GM12878 (cell line): ENCODE results near the gene ZNF229. TPM values are rescaled to one million over a fixed set of nuclear protein-coding genes. Genes with fewer than 3 reads are reported as not detected.
A peak's percentile ranks its signal among the peaks of the same experiment; 100 is the strongest.

Experiments
- ATAC-seq: fragments of 200-7000 bp; cut with Tn5 transposase; 3 replicates; pipeline ENCODE4 v1.9.1; 2020; ENCODE audit warnings: mild to moderate bottlenecking, moderate library complexity
- Bru-seq: library from RNA; stranded (reverse); fragments of 400-500 nt; gene quantifications from one replicate; lab custom pipeline; 2021; lab: Mats Ljungman, UMichigan
- BruChase-seq, 2 experiments: library from RNA; stranded (reverse); fragments of 400-500 nt; gene quantifications; one replicate each; lab custom pipeline; 2021; lab: Mats Ljungman, UMichigan
- BruUV-seq: library from RNA; stranded (reverse); fragments of 400-500 nt; replicated peaks from 2 replicates; lab custom pipeline; 2021; lab: Mats Ljungman, UMichigan
- CTCF ChIA-PET: fragments of 300-600 bp; sonication (Branson Sonifier 250); formaldehyde crosslinking; extraction: SDS; loops from one replicate; lab custom pipeline; 2021; ENCODE audit warnings: inconsistent platforms; lab: Yijun Ruan, JAX
- POLR2A ChIA-PET: fragments of 350-600 bp; formaldehyde crosslinking; extraction: SDS; loops from one replicate; lab custom pipeline; 2021; ENCODE audit warnings: inconsistent platforms; lab: Charles Lee
- RAD21 ChIA-PET: fragments of 300-600 bp; sonication (Branson Sonifier 250); formaldehyde crosslinking; loops from one replicate; lab custom pipeline; 2023; ENCODE audit warnings: antibody characterized with exemption; ENCODE audit not compliant: unreplicated experiment; lab: Charles Lee
- SMC1A ChIA-PET: fragments of 300-600 bp; sonication (Branson Sonifier 250); formaldehyde crosslinking; loops from one replicate; lab custom pipeline; 2023; ENCODE audit not compliant: unreplicated experiment, uncharacterized antibody; lab: Charles Lee
- DNase-seq: peaks from one replicate; pipeline ENCODE4 v3.0.0-alpha.2; 2011; ENCODE audit warnings: low read depth, low spot score
- FAIRE-seq: peaks from 3 replicates; lab custom pipeline; 2011; peaks lifted over from hg19 to GRCh38; lab: Jason Lieb, UNC
- H2AFZ ChIP-seq: 2 replicates; pipeline ENCODE4 v1.6.0; 2011; ENCODE audit warnings: low read depth, low read length, control low read depth; ENCODE audit not compliant: control insufficient read depth
- H3K27ac ChIP-seq: 2 replicates; pipeline ENCODE4 v1.5.1; 2011; ENCODE audit warnings: control low read depth; ENCODE audit not compliant: control insufficient read depth, insufficient read depth
- H3K27me3 ChIP-seq, 2 experiments: replicated peaks in 1 of 2; 2 replicates each; pipeline versions ENCODE4 v1.6.0 to v1.6.1; 2011; ENCODE audit warnings: low read length in 1 of 2; ENCODE audit not compliant: control insufficient read depth in 2 of 2, insufficient read depth in 2 of 2
- H3K36me3 ChIP-seq, 2 experiments: 2 replicates each; pipeline ENCODE4 v1.5.1; 2011; ENCODE audit warnings: low read length in 1 of 2; ENCODE audit not compliant: control insufficient read depth in 2 of 2, insufficient read depth in 2 of 2
- H3K4me1 ChIP-seq: 2 replicates; pipeline ENCODE4 v1.6.1; 2011; ENCODE audit warnings: mild to moderate bottlenecking, low read length, moderate library complexity, mixed read lengths; ENCODE audit not compliant: control insufficient read depth, insufficient read depth
- H3K4me2 ChIP-seq: 2 replicates; pipeline ENCODE4 v1.6.0; 2011; ENCODE audit warnings: control low read depth; ENCODE audit not compliant: control insufficient read depth, insufficient read depth
- H3K4me3 ChIP-seq: fragments of 200-600 bp; sonication (generic); 2 replicates; pipeline ENCODE4 v1.5.1; 2016
- H3K79me2 ChIP-seq: 2 replicates; pipeline ENCODE4 v1.6.0; 2011; ENCODE audit warnings: low read length; ENCODE audit not compliant: control insufficient read depth, insufficient read depth
- H3K9ac ChIP-seq: 2 replicates; pipeline ENCODE4 v1.8.0; 2011; ENCODE audit warnings: low read length, control low read depth, mixed read lengths; ENCODE audit not compliant: control insufficient read depth, insufficient read depth
- H3K9me3 ChIP-seq: replicated peaks from 3 replicates; pipeline ENCODE4 v1.5.1; 2011; ENCODE audit warnings: mild to moderate bottlenecking, low read length; ENCODE audit not compliant: control insufficient read depth, insufficient read depth
- H4K20me1 ChIP-seq: 2 replicates; pipeline ENCODE4 v1.6.0; 2011; ENCODE audit not compliant: control insufficient read depth, insufficient read depth
- CREB1 ChIP-seq: IDR thresholded peaks from 2 replicates; pipeline ENCODE4 v1.6.1; 2012; ENCODE audit warnings: low read depth, mild to moderate bottlenecking, inconsistent platforms
- CREM ChIP-seq: IDR thresholded peaks from 2 replicates; pipeline ENCODE4 v1.6.1; 2014; ENCODE audit warnings: antibody characterized with exemption, low read depth
- GABPA ChIP-seq: IDR thresholded peaks from 2 replicates; pipeline ENCODE4 v1.6.1; 2014; ENCODE audit warnings: antibody characterized with exemption, low read depth, mild to moderate bottlenecking, inconsistent platforms
- HCFC1 ChIP-seq: fragments of 150-350 bp; IDR thresholded peaks from 2 replicates; pipeline ENCODE4 v1.6.1; 2014; ENCODE audit warnings: low read length
- JUND ChIP-seq: IDR thresholded peaks from 2 replicates; pipeline ENCODE4 v1.6.1; 2012; ENCODE audit warnings: low read depth, mild to moderate bottlenecking, low read length, improper control_type of control experiment, moderate library complexity
- MTA2 ChIP-seq: fragments of 450-650 bp; IDR thresholded peaks from 2 replicates; pipeline ENCODE4 v1.6.1; 2016; ENCODE audit warnings: low read depth, mild to moderate bottlenecking, moderate library complexity
- NFYA ChIP-seq: IDR thresholded peaks from 2 replicates; pipeline ENCODE4 v1.6.1; 2011; ENCODE audit warnings: low read depth, mild to moderate bottlenecking, low read length, improper control_type of control experiment, borderline replicate concordance
- PAX5 ChIP-seq: IDR thresholded peaks from 2 replicates; pipeline ENCODE4 v1.6.1; 2011; ENCODE audit warnings: low read depth, low read length, borderline replicate concordance
- SIX5 ChIP-seq: IDR thresholded peaks from 2 replicates; pipeline ENCODE4 v1.6.1; 2011; ENCODE audit warnings: mild to moderate bottlenecking, low read depth, low read length, moderate library complexity; ENCODE audit not compliant: severe bottlenecking
- ZNF384 ChIP-seq: IDR thresholded peaks from 2 replicates; pipeline ENCODE4 v1.6.1; 2012; ENCODE audit warnings: low read depth, mild to moderate bottlenecking, low read length, improper control_type of control experiment, borderline replicate concordance
- WGBS: methylation state at CpG from one replicate; pipeline ENCODE4 v1.1.6; 2016; ENCODE audit warnings: low lambda C conversion rate; ENCODE audit not compliant: insufficient replicate concordance, insufficient coverage; ENCODE audit errors: missing lambda C conversion rate; 5-methylcytosine and 5-hydroxymethylcytosine counted together
- in situ Hi-C: fragments of 300-500 bp; cut with MboI; formaldehyde crosslinking; loops from 9 replicates; pipeline ENCODE4 v1.14.3; 2018; ENCODE audit warnings: mixed read lengths
- intact Hi-C: fragments of 100-400 bp; cut with micrococcal nuclease; formaldehyde crosslinking; loops from one replicate; pipeline ENCODE4 v1.14.2; 2022; ENCODE audit not compliant: unreplicated experiment
- long read RNA-seq, 2 experiments: library from polyadenylated mRNA; unstranded; transcript quantifications; one replicate each; pipeline ENCODE4 v2.0.0, GENCODE V29; 2019 to 2020
- polyA minus RNA-seq, 3 experiments: library from RNA; depleted of rRNA, polyadenylated mRNA; stranded (reverse); fragments of >200 nt; gene quantifications; 2 replicates each; pipeline ENCODE4 v1.2.3, GENCODE V29; 2011
- polyA plus RNA-seq, 11 experiments: library from polyadenylated mRNA; depleted of rRNA in 4 of 11; unstranded in 6 of 11; stranded (reverse) in 5 of 11; fragments of >200 nt; fragmentation: Nextera tagmentation in 4 of 11; fragmentation: Illumina TruSeq in 1 of 11; extraction: Ambion mirVana in 4 of 11; extraction: Trizol in 1 of 11; gene quantifications; 1 replicate in 1 of 11; 2 replicates in 10 of 11; pipeline versions ENCODE4 v1.2.1 to v1.2.3, GENCODE V29; 2011 to 2016; ENCODE audit warnings: inconsistent platforms in 2 of 11, missing spikeins in 2 of 11, low read depth in 1 of 11
- total RNA-seq, 4 experiments: library from RNA; depleted of rRNA in 3 of 4; stranded (reverse); fragments of >200 nt in 3 of 4; fragmentation: Illumina TruSeq in 1 of 4; extraction: Trizol in 1 of 4; gene quantifications; 2 replicates each; pipeline versions ENCODE4 v1.2.1 to v1.2.3, GENCODE V29; 2013 to 2021
- TF ChIP-seq, protein P1 (sequence below): fragments of 450-650 bp; IDR thresholded peaks from 2 replicates; pipeline ENCODE4 v1.6.1; 2016; ENCODE audit warnings: mild to moderate bottlenecking, moderate library complexity, borderline replicate concordance

Gene ZNF229
- not detected in 2 replicates for total RNA-seq (2013; cell fraction: nucleolus; rRNA removed)
- 0.11 and 0.23 TPM in 2 replicates for total RNA-seq (2014; rRNA removed)
- total RNA-seq (2014; rRNA removed; fragmentation: Illumina TruSeq; extraction: Trizol), result 0.04 and 0.09 TPM in 2 replicates
- total RNA-seq (2021), result 0.05 and 0.15 TPM in 2 replicates
- 0.45 TPM for polyA plus RNA-seq (2011; ENCODE audit: low read depth)
- 0.09 and 0.14 TPM in 2 replicates for polyA plus RNA-seq (2011; rRNA removed)
- 0.01 and 0.18 TPM in 2 replicates for polyA plus RNA-seq (2011; cell fraction: cytosol; rRNA removed)
- polyA plus RNA-seq (2011; cell fraction: nucleus; rRNA removed), result 0.12 and 0.18 TPM in 2 replicates
- polyA plus RNA-seq (2012), result 0.22 and 0.77 TPM in 2 replicates
- polyA plus RNA-seq (2014; fragmentation: Illumina TruSeq; extraction: Trizol), result 0.05 and 0.18 TPM in 2 replicates
- polyA plus RNA-seq (2014; fragmentation: Nextera tagmentation; extraction: Ambion mirVana), result under 1 TPM in 1 of 2 experiments, not detected in 1; 0.07 TPM
- polyA plus RNA-seq (2014; rRNA removed), result 0.04 and 0.37 TPM in 2 replicates
- polyA plus RNA-seq (2016; fragmentation: Nextera tagmentation; extraction: Ambion mirVana), result under 1 TPM; 0.14 to 0.24 TPM
- 0.15 TPM in 1 of 2 replicates, not detected in the other for polyA minus RNA-seq (2011; rRNA and poly(A)+ RNA removed)
- polyA minus RNA-seq (2011; cell fraction: cytosol; rRNA and poly(A)+ RNA removed), result not detected in 2 replicates
- 0.12 TPM in 1 of 2 replicates, not detected in the other for polyA minus RNA-seq (2011; cell fraction: nucleus; rRNA and poly(A)+ RNA removed)
- Bru-seq, nascent RNA, result percentile 16 among the genes with signal in this experiment
- BruChase-seq, experiment 1, labeled RNA remaining after a 6-hour chase, result percentile 20 among the genes with signal in this experiment
- percentile 27 among the genes with signal in this experiment for BruChase-seq, experiment 2, labeled RNA remaining after a 2-hour chase
- long read RNA-seq, experiment 1, result 0 reads
- long read RNA-seq, experiment 2, result 0 reads

DNA sequence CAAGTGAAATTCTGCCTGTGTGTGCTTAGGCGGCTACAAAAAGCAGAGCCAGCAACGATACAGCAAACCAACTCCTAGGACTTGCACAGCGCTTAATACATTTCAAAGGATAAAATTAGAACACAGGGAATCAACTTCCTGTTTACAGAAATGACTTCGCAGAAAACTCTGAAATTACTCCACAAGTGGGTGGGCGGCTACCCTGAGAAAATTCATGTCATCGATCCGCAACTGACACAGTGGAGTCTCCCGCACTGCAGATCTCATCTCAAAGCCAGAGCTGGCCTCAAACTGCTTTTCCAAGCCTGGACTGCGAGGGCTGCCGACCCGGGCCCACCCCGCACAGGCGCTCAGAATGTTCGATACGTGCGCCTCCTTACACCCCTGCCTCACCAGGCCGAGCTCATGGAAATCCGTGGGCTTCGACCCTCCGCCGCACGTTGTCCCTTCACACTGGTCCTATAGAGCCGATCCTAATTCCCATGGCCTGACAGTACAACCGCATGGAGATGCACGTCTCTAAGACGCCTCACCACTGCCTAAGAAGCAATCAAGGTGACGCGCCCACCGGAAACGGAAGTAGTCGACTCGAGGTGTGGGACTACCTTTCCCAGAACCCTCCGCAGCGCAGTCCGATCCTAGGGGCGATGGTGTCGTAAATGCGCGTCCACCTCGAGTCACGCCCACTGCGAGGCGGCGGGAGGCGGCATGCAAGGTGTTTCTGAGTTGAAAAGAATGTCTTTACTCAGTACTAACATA, at the start of gene ZNF229:
Gene ZNF229, minus strand, starts transcription at position 557 of the 759 bp plus-strand sequence. CDS start 5,625 bp downstream, outside the sequence.
- SMC1A ChIA-PET, result no interaction called here
- Histone ChIP-seq H3K79me2 (no peaks in the 10 kb centered on the region), H3K9me3 (peaks cover 7% of the 10 kb centered on the region; the same call in 2 of the 3 replicates), H2AFZ (peak within 1 kb of the TSS; percentile 79), H3K4me2 (peak within 1 kb of the TSS; percentile 55)
- DNase-seq, result no peak
- TF ChIP-seq NFYA, result no peak
- TF ChIP-seq ZNF384, result no peak
- peak; percentile 83 for TF ChIP-seq GABPA
- peak; percentile 72; the same call in 1 of the 2 replicates for TF ChIP-seq CREB1
- TF ChIP-seq, protein P1, sequence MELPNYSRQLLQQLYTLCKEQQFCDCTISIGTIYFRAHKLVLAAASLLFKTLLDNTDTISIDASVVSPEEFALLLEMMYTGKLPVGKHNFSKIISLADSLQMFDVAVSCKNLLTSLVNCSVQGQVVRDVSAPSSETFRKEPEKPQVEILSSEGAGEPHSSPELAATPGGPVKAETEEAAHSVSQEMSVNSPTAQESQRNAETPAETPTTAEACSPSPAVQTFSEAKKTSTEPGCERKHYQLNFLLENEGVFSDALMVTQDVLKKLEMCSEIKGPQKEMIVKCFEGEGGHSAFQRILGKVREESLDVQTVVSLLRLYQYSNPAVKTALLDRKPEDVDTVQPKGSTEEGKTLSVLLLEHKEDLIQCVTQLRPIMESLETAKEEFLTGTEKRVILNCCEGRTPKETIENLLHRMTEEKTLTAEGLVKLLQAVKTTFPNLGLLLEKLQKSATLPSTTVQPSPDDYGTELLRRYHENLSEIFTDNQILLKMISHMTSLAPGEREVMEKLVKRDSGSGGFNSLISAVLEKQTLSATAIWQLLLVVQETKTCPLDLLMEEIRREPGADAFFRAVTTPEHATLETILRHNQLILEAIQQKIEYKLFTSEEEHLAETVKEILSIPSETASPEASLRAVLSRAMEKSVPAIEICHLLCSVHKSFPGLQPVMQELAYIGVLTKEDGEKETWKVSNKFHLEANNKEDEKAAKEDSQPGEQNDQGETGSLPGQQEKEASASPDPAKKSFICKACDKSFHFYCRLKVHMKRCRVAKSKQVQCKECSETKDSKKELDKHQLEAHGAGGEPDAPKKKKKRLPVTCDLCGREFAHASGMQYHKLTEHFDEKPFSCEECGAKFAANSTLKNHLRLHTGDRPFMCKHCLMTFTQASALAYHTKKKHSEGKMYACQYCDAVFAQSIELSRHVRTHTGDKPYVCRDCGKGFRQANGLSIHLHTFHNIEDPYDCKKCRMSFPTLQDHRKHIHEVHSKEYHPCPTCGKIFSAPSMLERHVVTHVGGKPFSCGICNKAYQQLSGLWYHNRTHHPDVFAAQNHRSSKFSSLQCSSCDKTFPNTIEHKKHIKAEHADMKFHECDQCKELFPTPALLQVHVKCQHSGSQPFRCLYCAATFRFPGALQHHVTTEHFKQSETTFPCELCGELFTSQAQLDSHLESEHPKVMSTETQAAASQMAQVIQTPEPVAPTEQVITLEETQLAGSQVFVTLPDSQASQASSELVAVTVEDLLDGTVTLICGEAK, result peak; percentile 51; the same call in 1 of the 2 replicates
- TF ChIP-seq SIX5, result peak; percentile 64
- no peak for TF ChIP-seq PAX5
- 0 out of 2 replicates have a peak, but pooled peaks have one; percentile 24 for TF ChIP-seq CREM
- TF ChIP-seq JUND, result no peak
- TF ChIP-seq MTA2, result no peak
- TF ChIP-seq HCFC1, result peak; percentile 31; the same call in 1 of the 2 replicates
- TF ChIP-seq, all 136 proteins: peak for 6
- FAIRE-seq, result no peak
- no peaks in the 10 kb centered on the region for H3K27me3 ChIP-seq
- intact Hi-C loops, result no loop called here
- ATAC-seq, result peak; percentile 40; the same call in 2 of the 3 replicates
- CTCF ChIA-PET, result no interaction called here
- no peaks in the 10 kb centered on the region for H3K4me1 ChIP-seq
- RAD21 ChIA-PET, result no interaction called here
- no peak within 1 kb of the TSS for H3K27ac ChIP-seq
- H4K20me1 ChIP-seq, result no peaks in the 10 kb centered on the region
- POLR2A ChIA-PET, result no interaction called here
- in situ Hi-C loops, result no loop called here
- no TSS peak for BruUV-seq
- no peak within 1 kb of the TSS for H3K9ac ChIP-seq
- no peaks in the 10 kb centered on the region for H3K36me3 ChIP-seq
- 22% methylated on average over 45 of the region's 45 CpGs for WGBS
- H3K4me3 ChIP-seq, result no peak within 1 kb of the TSS; the same call in 1 of the 2 replicates
